Esophagus (tissue), 2 donors: ENCODE data around the gene ADAMTS16. TPM values are rescaled to one million over a fixed set of nuclear protein-coding genes. Genes with fewer than 3 reads are reported as not detected.

Experiments used
- H3K27ac ChIP-seq, 2 donors: one replicate each; pipeline ENCODE4 v1.5.1; 2013; ENCODE audit warnings: low read depth in 2 of 2, mild to moderate bottlenecking in 2 of 2, inconsistent platforms in 1 of 2, low read length in 1 of 2, moderate library complexity in 1 of 2
- H3K27me3 ChIP-seq, 2 donors: one replicate each; pipeline ENCODE4 v1.6.1; 2013; ENCODE audit warnings: low read length in 2 of 2, control low read depth in 1 of 2, mild to moderate bottlenecking in 1 of 2; ENCODE audit not compliant: insufficient read depth in 2 of 2, control insufficient read depth in 1 of 2
- H3K36me3 ChIP-seq, 2 donors: one replicate each; pipeline ENCODE4 v1.6.1; 2013; ENCODE audit warnings: low read length in 1 of 2; ENCODE audit not compliant: control insufficient read depth in 2 of 2, insufficient read depth in 2 of 2
- H3K4me1 ChIP-seq, 2 donors: one replicate each; pipeline ENCODE4 v1.6.1; 2013; ENCODE audit warnings: low read length in 1 of 2; ENCODE audit not compliant: control insufficient read depth in 2 of 2, insufficient read depth in 2 of 2
- H3K4me3 ChIP-seq, 2 donors: one replicate each; pipeline ENCODE4 v1.5.1; 2013; ENCODE audit warnings: low read length in 2 of 2, mild to moderate bottlenecking in 2 of 2, low read depth in 1 of 2, moderate library complexity in 1 of 2
- H3K9me3 ChIP-seq, 2 donors: one replicate each; pipeline ENCODE4 v1.6.1; 2013; ENCODE audit warnings: mild to moderate bottlenecking in 2 of 2, low read depth in 1 of 2, low read length in 1 of 2, moderate library complexity in 1 of 2; ENCODE audit not compliant: control insufficient read depth in 2 of 2, insufficient read depth in 1 of 2
- WGBS, 2 donors: extraction: QIAGEN DNeasy Blood & Tissue Kit; methylation state at CpG; one replicate each; pipeline ENCODE4 v1.1.7; 2013; 5-methylcytosine and 5-hydroxymethylcytosine counted together
- polyA plus RNA-seq, 2 donors: library from polyadenylated mRNA; stranded (reverse); fragments of 200-250 nt; gene quantifications; one replicate each; pipeline ENCODE4 v1.2.3, GENCODE V29; 2013
- donor health status: healthy with polysubstance abuse.
- donor health status: Bipolar disorder and iron deficiency.

ADAMTS16 gene
- polyA plus RNA-seq, 2 donors, result not detected

- H3K4me3 ChIP-seq, result no peak overlapping the region
- H3K36me3 ChIP-seq, result no peaks in the 10 kb centered on the region
- no peaks in the 10 kb centered on the region for H3K9me3 ChIP-seq
- H3K4me1 ChIP-seq, result peaks cover 0 to 5% of the 10 kb centered on the region in 2 donors
- no peak overlapping the region for H3K27ac ChIP-seq
- WGBS, 2 donors, result 23 to 32% methylated on average over 4 of the region's 4 CpGs
- H3K27me3 ChIP-seq, result peaks cover 5 to 13% of the 10 kb centered on the region in 2 donors
Observed at GRCh38 chr5:5141339-5141599, 1.1 kb downstream of the ADAMTS16 start.

GRCh38 chr5:5141625-5142525, 1.7 kb downstream of the ADAMTS16 start:
- H3K9me3 ChIP-seq, result no peaks in the 10 kb centered on the region
- no peak overlapping the region for H3K4me3 ChIP-seq
- H3K27me3 ChIP-seq, result peaks cover 5 to 13% of the 10 kb centered on the region in 2 donors
- peaks cover 0 to 5% of the 10 kb centered on the region in 2 donors for H3K4me1 ChIP-seq
- H3K36me3 ChIP-seq, result no peaks in the 10 kb centered on the region
- 11 to 17% methylated on average over 6 of the region's 6 CpGs for WGBS, 2 donors
- H3K27ac ChIP-seq, result no peak overlapping the region

- Histone ChIP-seq H3K36me3 (no peaks in the 10 kb centered on the region), H3K9me3 (no peaks in the 10 kb centered on the region), H3K27ac (no peak overlapping the region), H3K4me1 (peaks cover 0 to 2% of the 10 kb centered on the region in 2 donors), H3K27me3 (peaks cover 3 to 13% of the 10 kb centered on the region in 2 donors), H3K4me3 (no peak overlapping the region)
- 68 to 72% methylated on average over 7 of the region's 7 CpGs for WGBS, 2 donors
Observed at GRCh38 chr5:5144441-5144840, 4.3 kb downstream of the ADAMTS16 start.

- Histone ChIP-seq H3K27ac (no peak overlapping the region), H3K27me3 (peaks cover 0 to 6% of the 10 kb centered on the region in 2 donors), H3K4me1 (no peaks in the 10 kb centered on the region), H3K9me3 (peaks cover 2 to 3% of the 10 kb centered on the region in 2 donors), H3K4me3 (no peak overlapping the region), H3K36me3 (no peaks in the 10 kb centered on the region)
- WGBS, 2 donors, result 83 to 87% methylated on average over 18 of the region's 18 CpGs
Observed at GRCh38 chr5:5145651-5146529, 5.8 kb downstream of the ADAMTS16 start.

GRCh38 chr5:5146530-5147160, 6.5 kb downstream of the ADAMTS16 start:
- WGBS, 2 donors, result 70 to 77% methylated on average over 11 of the region's 11 CpGs
- Histone ChIP-seq H3K9me3 (peaks cover 2 to 3% of the 10 kb centered on the region in 2 donors), H3K4me3 (no peak overlapping the region), H3K4me1 (no peaks in the 10 kb centered on the region), H3K36me3 (no peaks in the 10 kb centered on the region), H3K27ac (no peak overlapping the region), H3K27me3 (peaks cover 0 to 3% of the 10 kb centered on the region in 2 donors)

GRCh38 chr5:5149154-5149553, 9.0 kb downstream of the ADAMTS16 start:
- Histone ChIP-seq H3K4me1 (no peaks in the 10 kb centered on the region), H3K9me3 (peaks cover 2 to 3% of the 10 kb centered on the region in 2 donors), H3K4me3 (no peak overlapping the region), H3K27me3 (peaks cover 0 to 3% of the 10 kb centered on the region in 2 donors), H3K27ac (no peak overlapping the region), H3K36me3 (no peaks in the 10 kb centered on the region)
- WGBS, 2 donors, result 40 to 58% methylated on average over 1 of the region's 1 CpG

- Histone ChIP-seq H3K27me3 (no peaks in the 10 kb centered on the region), H3K36me3 (no peaks in the 10 kb centered on the region), H3K4me1 (no peaks in the 10 kb centered on the region), H3K4me3 (no peak overlapping the region), H3K27ac (no peak overlapping the region), H3K9me3 (peaks cover 2 to 6% of the 10 kb centered on the region in 2 donors)
- WGBS, 2 donors, result 87 to 88% methylated on average over 3 of the region's 3 CpGs
Observed at GRCh38 chr5:5150667-5151066, 10.5 kb downstream of the ADAMTS16 start.

- H3K27ac ChIP-seq, result no peak overlapping the region
- 66 to 71% methylated on average over 2 of the region's 2 CpGs for WGBS, 2 donors
- H3K27me3 ChIP-seq, result no peaks in the 10 kb centered on the region
- no peaks in the 10 kb centered on the region for H3K36me3 ChIP-seq
- no peak overlapping the region for H3K4me3 ChIP-seq
- H3K9me3 ChIP-seq, result peaks cover 2 to 8% of the 10 kb centered on the region in 2 donors
- no peaks in the 10 kb centered on the region for H3K4me1 ChIP-seq
Observed at GRCh38 chr5:5154733-5155132, 14.6 kb downstream of the ADAMTS16 start.

GRCh38 chr5:5155617-5156016, 15.5 kb downstream of the ADAMTS16 start:
- H3K27me3 ChIP-seq, result no peaks in the 10 kb centered on the region
- no peaks in the 10 kb centered on the region for H3K4me1 ChIP-seq
- H3K27ac ChIP-seq, result no peak overlapping the region
- no peaks in the 10 kb centered on the region for H3K36me3 ChIP-seq
- peaks cover 0 to 5% of the 10 kb centered on the region in 2 donors for H3K9me3 ChIP-seq
- WGBS, 2 donors, result 76 to 79% methylated on average over 1 of the region's 1 CpG
- H3K4me3 ChIP-seq, result no peak overlapping the region
